T-helper 2 cell treated with Interferon-gamma antibody and Interleukin-4, amounts not matched to agents 100 ng/mL and 5 ng/mL, for 36 hours (primary cell): ENCODE results near the gene CXorf51B. TPM values are rescaled to one million over a fixed set of nuclear protein-coding genes. Genes with fewer than 3 reads are reported as not detected.
"Not testable (repeated sequence)": the region's sequence is repeated elsewhere in the genome, so short reads cannot be mapped to it uniquely, and the experiment has no call there.

Source experiments
- intact Hi-C: fragments of 100-400 bp; cut with micrococcal nuclease; formaldehyde crosslinking; loops from one replicate; pipeline ENCODE4 v1.15.1; 2023
- total RNA-seq: library from RNA; stranded (reverse); gene quantifications from 2 replicates; pipeline ENCODE4 v1.2.3, GENCODE V29; 2022

The CXorf51B gene
- not detected in 2 replicates for total RNA-seq

GRCh38 chrX:146809471-146809870 lies at the start of gene CXorf51B:
Gene CXorf51B, plus strand, starts transcription at chrX:146809771. Its CDS starts 21 bp downstream, at chrX:146809792.
- intact Hi-C loops, result not testable (repeated sequence)

- intact Hi-C loops, result not testable (repeated sequence)
Measured at GRCh38 chrX:146814644-146815043, 5.1 kb downstream of the CXorf51B start, which contains the start of gene CXorf51A. Gene CXorf51A, minus strand, starts transcription at chrX:146814744. Its CDS starts 21 bp downstream, at chrX:146814723.

- intact Hi-C loops, result no loop called here
Measured at GRCh38 chrX:146831994-146832393, 22.4 kb downstream of the CXorf51B start.

- intact Hi-C loops, result no loop called here
Measured at GRCh38 chrX:146854281-146854680, 44.7 kb downstream of the CXorf51B start.

Other genes with a start within 250 kb of the CXorf51B start
- not detected in 2 replicates for gene CXorf51A, start 5.0 kb downstream of the CXorf51B start, total RNA-seq